T-helper 2 cell (primary cell): ENCODE data around the gene CEP63.

ENCODE experiments used
- DNase-seq, 5 experiments: peaks; one replicate each; pipeline versions ENCODE4 v3.0.0 to v3.0.0-alpha.2; 2012 to 2022

The CEP63 gene

GRCh38 chr3:134610432-134611385, 124.9 kb downstream of the CEP63 start:
- DNase-seq: no peak

- DNase-seq: no peak
Observed at GRCh38 chr3:134611516-134611915, 125.7 kb downstream of the CEP63 start.

- no peak for DNase-seq
Observed at GRCh38 chr3:134613006-134613520, 127.2 kb downstream of the CEP63 start.

- no peak for DNase-seq
Observed at GRCh38 chr3:134614955-134615354, 129.1 kb downstream of the CEP63 start.

GRCh38 chr3:134615743-134616142, 129.9 kb downstream of the CEP63 start:
- no peak for DNase-seq

- DNase-seq: no peak
Observed at GRCh38 chr3:134617608-134618477, 132.0 kb downstream of the CEP63 start.

GRCh38 chr3:134618478-134619300, 132.8 kb downstream of the CEP63 start:
- DNase-seq: no peak

GRCh38 chr3:134619301-134619615, 133.4 kb downstream of the CEP63 start:
- no peak for DNase-seq

GRCh38 chr3:134619884-134620445, 134.1 kb downstream of the CEP63 start:
- no peak for DNase-seq

- DNase-seq: no peak
Observed at GRCh38 chr3:134620476-134621115, 134.7 kb downstream of the CEP63 start.

- no peak for DNase-seq
Observed at GRCh38 chr3:134621854-134622253, 136.0 kb downstream of the CEP63 start.

GRCh38 chr3:134622806-134623365, 137.0 kb downstream of the CEP63 start:
- DNase-seq: no peak

- DNase-seq: no peak
Observed at GRCh38 chr3:134623615-134624245, 137.9 kb downstream of the CEP63 start.
